Heart left ventricle (tissue), 13 donors: Measurements from ENCODE around the gene ANGPTL4.

Source experiments
- POLR2A ChIP-seq, 2 donors: fragments of 450-650 bp; IDR thresholded peaks; one replicate each; pipeline ENCODE4 v1.6.1; 2017; ENCODE audit warnings: antibody characterized with exemption in 2 of 2, mild to moderate bottlenecking in 2 of 2, moderate library complexity in 2 of 2
- TF ChIP-seq, protein P1 (sequence below), 12 donors: fragments of 200-600 bp; sonication (generic) in 4 of 12; IDR thresholded peaks; one replicate each; pipeline versions ENCODE4 v1.5.0 to v1.8.0; 2018 to 2022; ENCODE audit warnings: antibody characterized with exemption in 12 of 12, mild to moderate bottlenecking in 5 of 12
- donor health status: ischemic (EF 13 %, LVEDD 7.1; RV severe dilation, severe dysfunction).
- donor health status: DM: no; HTN: yes; CAD: no.
- donor health status: DM: no; HTN: no; CAD: no.
- donor health status: ischemic (EF 25% LVEDD 6.9; RV normal size, moderate dysfunction).
- donor health status: ischemic (EF 25% LVEDD 5.7; RV mildly dilated, moderate dysfunction).
- donor health status: ischemic (EF 35%, LVEDD 5.7; RV mildly dilated, moderate dysfunction).
- donor health status: nonischemic (EF 11% LVEDD 7.7; RV severe dilation, severe dysfunction).
- donor health status: DM: yes; HTN: yes; CAD: no.
- donor health status: PGD.
- donor health status: ischemic (EF 29% LVEDD 5.4; RV normal size, mild dysfunction).
- donor health status: nonischemic (EF 23%, LVEDD 6.1; RV moderate dilation, normal function).

DNA sequence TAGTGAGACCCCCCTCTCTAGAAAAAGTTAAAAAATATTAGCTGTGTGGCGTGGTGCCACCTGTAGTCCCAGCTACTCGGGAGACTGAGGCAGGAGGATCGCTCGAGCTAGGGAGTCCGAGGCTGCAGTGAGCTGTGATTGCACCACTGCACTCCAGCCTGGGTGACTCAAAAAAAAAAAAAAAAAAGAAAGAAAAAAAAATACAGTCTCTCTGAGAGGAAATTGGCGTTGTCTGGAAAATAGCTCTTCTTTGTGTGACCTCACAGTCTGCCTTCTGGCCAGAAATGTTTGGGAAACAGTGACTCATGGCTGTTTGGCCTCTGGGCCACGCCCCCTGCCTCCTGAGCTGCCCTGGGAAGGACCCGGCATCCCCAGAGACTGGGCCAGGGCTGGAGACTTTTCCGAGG lies 59.9 kb downstream of the ANGPTL4 start:
- TF ChIP-seq, protein P1, sequence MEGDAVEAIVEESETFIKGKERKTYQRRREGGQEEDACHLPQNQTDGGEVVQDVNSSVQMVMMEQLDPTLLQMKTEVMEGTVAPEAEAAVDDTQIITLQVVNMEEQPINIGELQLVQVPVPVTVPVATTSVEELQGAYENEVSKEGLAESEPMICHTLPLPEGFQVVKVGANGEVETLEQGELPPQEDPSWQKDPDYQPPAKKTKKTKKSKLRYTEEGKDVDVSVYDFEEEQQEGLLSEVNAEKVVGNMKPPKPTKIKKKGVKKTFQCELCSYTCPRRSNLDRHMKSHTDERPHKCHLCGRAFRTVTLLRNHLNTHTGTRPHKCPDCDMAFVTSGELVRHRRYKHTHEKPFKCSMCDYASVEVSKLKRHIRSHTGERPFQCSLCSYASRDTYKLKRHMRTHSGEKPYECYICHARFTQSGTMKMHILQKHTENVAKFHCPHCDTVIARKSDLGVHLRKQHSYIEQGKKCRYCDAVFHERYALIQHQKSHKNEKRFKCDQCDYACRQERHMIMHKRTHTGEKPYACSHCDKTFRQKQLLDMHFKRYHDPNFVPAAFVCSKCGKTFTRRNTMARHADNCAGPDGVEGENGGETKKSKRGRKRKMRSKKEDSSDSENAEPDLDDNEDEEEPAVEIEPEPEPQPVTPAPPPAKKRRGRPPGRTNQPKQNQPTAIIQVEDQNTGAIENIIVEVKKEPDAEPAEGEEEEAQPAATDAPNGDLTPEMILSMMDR (IDR thresholded peaks at IDR 0.05), result no peak
- TF ChIP-seq POLR2A (IDR thresholded peaks at IDR 0.05), result no peak
